Upper lobe of left lung (tissue), 6 donors: ENCODE results near the gene AGTR1. TPM values are rescaled to one million over a fixed set of nuclear protein-coding genes. Genes with fewer than 3 reads are reported as not detected.

Experiments used
- ATAC-seq, 2 donors: fragments of 200-7000 bp; cut with Tn5 transposase; one replicate each; pipeline ENCODE4 v1.9.1; 2022; ENCODE audit warnings: mild to moderate bottlenecking in 2 of 2, moderate library complexity in 2 of 2; ENCODE audit not compliant: low FRiP score in 2 of 2
- DNase-seq, 2 donors: peaks; one replicate each; pipeline ENCODE4 v3.0.0-alpha.2; 2019 to 2020
- H3K27ac ChIP-seq, 4 donors: fragments of 200-600 bp; sonication (generic); one replicate each; pipeline ENCODE4 v1.5.1; 2016 to 2019
- H3K27me3 ChIP-seq, 4 donors: fragments of 200-600 bp; sonication (generic); one replicate each; pipeline ENCODE4 v1.5.1; 2017 to 2019
- H3K36me3 ChIP-seq, 4 donors: fragments of 200-600 bp; sonication (generic); one replicate each; pipeline ENCODE4 v1.5.1; 2016 to 2019
- H3K4me1 ChIP-seq, 4 donors: fragments of 200-600 bp; sonication (generic); one replicate each; pipeline ENCODE4 v1.5.1; 2018 to 2019
- H3K4me3 ChIP-seq, 4 donors: fragments of 200-600 bp; sonication (generic); one replicate each; pipeline ENCODE4 v1.5.1; 2017 to 2019; ENCODE audit warnings: mild to moderate bottlenecking in 2 of 4, moderate library complexity in 1 of 4
- H3K9me3 ChIP-seq, 4 donors: fragments of 200-600 bp; sonication (generic); one replicate each; pipeline ENCODE4 v1.5.1; 2018 to 2019
- CTCF ChIP-seq, 6 experiments: fragments of 450-650 bp in 4 of 6; fragments of 200-600 bp in 2 of 6; sonication (generic) in 2 of 6; IDR thresholded peaks; one replicate each; pipeline ENCODE4 v1.5.1; 2016 to 2019; ENCODE audit warnings: antibody characterized with exemption in 6 of 6
- EP300 ChIP-seq, 4 donors: sonication (generic); formaldehyde crosslinking; IDR thresholded peaks; one replicate each; pipeline ENCODE4 v1.5.1; 2017; ENCODE audit warnings: antibody characterized with exemption in 4 of 4, control low read depth in 2 of 4
- POLR2A ChIP-seq, 4 donors: fragments of 450-650 bp; IDR thresholded peaks; one replicate each; pipeline ENCODE4 v1.5.1; 2016 to 2017; ENCODE audit warnings: antibody characterized with exemption in 4 of 4, mild to moderate bottlenecking in 2 of 4
- POLR2AphosphoS5 ChIP-seq, 2 donors: sonication (generic); formaldehyde crosslinking; IDR thresholded peaks; one replicate each; pipeline ENCODE4 v1.5.1; 2017; ENCODE audit warnings: antibody characterized with exemption in 2 of 2
- whole genome bisulfite sequencing, 2 donors: methylation state at CpG; one replicate each; pipeline ENCODE4 v1.1.5; 2017 to 2018; 5-methylcytosine and 5-hydroxymethylcytosine counted together
- total RNA-seq, 6 donors: library from RNA; depleted of rRNA in 4 of 6; stranded (reverse); fragments of >200 nt in 4 of 6; gene quantifications; one replicate each; pipeline versions ENCODE4 v1.1.0 to v1.2.1, GENCODE V29; 2016 to 2021
- donor health status: DM: no; HTN: no; CAD: no; lungs with moderate emphysema.
- donor health status: DM: no; HTN: yes; CAD: no; lungs with severe emphysema.

Gene AGTR1
- total RNA-seq, 6 donors from 2014 or later, result 4.6 to 9.3 (median 5.9) TPM

DNA sequence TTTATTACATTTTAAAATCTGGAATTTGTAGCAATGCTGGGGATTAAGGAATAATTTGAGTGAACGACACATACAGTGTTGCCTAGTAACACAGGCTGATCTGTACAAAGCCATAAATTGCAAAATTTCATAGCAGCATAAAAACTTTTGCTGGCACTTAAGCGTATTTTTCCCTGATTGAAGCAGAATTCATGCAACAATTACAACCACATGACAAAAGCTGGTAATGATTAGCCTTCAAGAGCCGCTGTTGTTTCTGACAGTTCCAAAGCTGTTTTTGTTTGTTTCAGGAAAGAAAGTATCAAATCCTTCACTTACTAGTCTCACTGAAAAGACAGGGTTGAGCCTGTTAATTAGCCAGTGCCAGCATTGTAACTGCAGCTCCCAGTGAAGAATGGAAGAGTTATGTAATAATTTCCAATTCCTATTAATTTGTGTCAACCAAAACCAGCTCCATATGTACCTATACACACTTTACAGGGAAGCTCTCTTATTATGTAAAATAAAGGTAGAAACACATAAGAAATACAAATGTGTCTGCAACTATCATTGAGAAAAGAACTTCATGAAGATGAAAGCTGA is 60.7 kb downstream of the AGTR1 start:
- Histone ChIP-seq H3K27me3 (no peaks in the 10 kb centered on the region), H3K4me1 (peaks cover 0 to 10% (median 0%) of the 10 kb centered on the region in 4 donors), H3K4me3 (no peak overlapping the region), H3K36me3 (no peaks in the 10 kb centered on the region), H3K27ac (no peak overlapping the region), H3K9me3 (no peaks in the 10 kb centered on the region)
- TF ChIP-seq POLR2A (IDR thresholded peaks at IDR 0.05), result no peak
- no peak for TF ChIP-seq POLR2AphosphoS5 (IDR thresholded peaks at IDR 0.05)
- TF ChIP-seq CTCF (IDR thresholded peaks at IDR 0.05), result no peak
- TF ChIP-seq EP300 (IDR thresholded peaks at IDR 0.05), result no peak
- DNase-seq (no peak), ATAC-seq (no peak)
- 67 to 72% methylated on average over 3 of the region's 3 CpGs for WGBS, 2 donors

GRCh38 chr3:148759430-148759829 is 61.7 kb downstream of the AGTR1 start:
- Histone ChIP-seq H3K4me1 (peaks cover 0 to 10% (median 0%) of the 10 kb centered on the region in 4 donors), H3K9me3 (no peaks in the 10 kb centered on the region), H3K27ac (no peak overlapping the region), H3K4me3 (no peak overlapping the region), H3K36me3 (no peaks in the 10 kb centered on the region), H3K27me3 (no peaks in the 10 kb centered on the region)
- no peak for ATAC-seq
- TF ChIP-seq CTCF (IDR thresholded peaks at IDR 0.05) (no peak), EP300 (IDR thresholded peaks at IDR 0.05) (no peak), POLR2AphosphoS5 (IDR thresholded peaks at IDR 0.05) (no peak)
- no peak for DNase-seq
- 40 to 51% methylated on average over 4 of the region's 4 CpGs for WGBS, 2 donors

GRCh38 chr3:148763156-148763680 is 65.5 kb downstream of the AGTR1 start:
- no peaks in the 10 kb centered on the region for H3K9me3 ChIP-seq
- no peaks in the 10 kb centered on the region for H3K36me3 ChIP-seq
- DNase-seq, result no peak
- no peak for TF ChIP-seq POLR2AphosphoS5 (IDR thresholded peaks at IDR 0.05)
- TF ChIP-seq CTCF (IDR thresholded peaks at IDR 0.05), result no peak
- TF ChIP-seq EP300 (IDR thresholded peaks at IDR 0.05), result no peak
- TF ChIP-seq POLR2A (IDR thresholded peaks at IDR 0.05), result no peak
- no peaks in the 10 kb centered on the region for H3K4me1 ChIP-seq
- 73 to 82% methylated on average over 3 of the region's 3 CpGs for WGBS, 2 donors
- no peaks in the 10 kb centered on the region for H3K27me3 ChIP-seq
- ATAC-seq, result no peak
- no peak overlapping the region for H3K4me3 ChIP-seq
- no peak overlapping the region for H3K27ac ChIP-seq

DNA sequence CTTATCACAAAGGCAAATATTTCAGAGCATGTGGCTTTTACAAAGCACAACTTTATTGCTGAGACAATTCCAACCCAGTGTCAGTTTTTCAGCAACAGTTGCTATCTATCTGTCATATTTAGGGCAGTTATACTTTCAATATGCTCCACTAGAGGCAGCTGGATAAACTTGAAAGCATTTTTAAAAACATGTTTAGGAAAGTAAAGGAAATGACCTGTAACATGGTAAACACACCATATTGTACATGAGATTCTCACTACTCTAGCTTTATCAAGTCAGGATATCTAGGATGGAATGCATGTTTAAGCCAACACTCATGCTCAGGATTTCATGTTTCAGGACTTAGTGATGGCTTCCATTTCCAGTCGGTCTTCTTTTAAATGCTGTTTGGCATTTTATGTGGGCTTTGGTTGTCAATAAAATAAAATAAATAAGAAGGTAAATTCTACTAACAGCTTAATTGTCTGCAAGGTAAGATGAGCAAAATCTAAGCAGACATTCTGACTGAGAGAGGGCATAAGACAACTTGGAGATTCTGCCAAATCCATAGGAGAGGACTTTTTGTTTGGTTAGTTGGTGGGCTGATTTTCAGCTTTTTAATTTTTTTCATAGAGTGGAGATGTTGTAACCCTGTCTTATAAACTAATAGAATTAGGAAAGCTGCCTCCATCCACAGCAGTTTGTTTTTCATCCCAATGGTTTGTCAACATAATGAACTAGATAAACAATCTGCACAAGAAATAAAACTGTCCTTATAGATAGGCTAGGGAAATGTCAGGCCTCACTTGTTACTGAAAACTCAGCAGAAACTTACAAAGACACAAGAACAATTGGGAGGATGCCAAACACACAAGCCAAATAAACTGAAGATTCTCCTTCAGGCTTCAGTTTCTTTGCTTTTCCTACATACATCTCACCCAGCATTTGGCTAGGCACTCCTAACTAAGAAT is 66.6 kb downstream of the AGTR1 start:
- no peak for DNase-seq
- no peak for TF ChIP-seq POLR2AphosphoS5 (IDR thresholded peaks at IDR 0.05)
- TF ChIP-seq CTCF (IDR thresholded peaks at IDR 0.05), result no peak
- TF ChIP-seq EP300 (IDR thresholded peaks at IDR 0.05), result no peak
- no peak for TF ChIP-seq POLR2A (IDR thresholded peaks at IDR 0.05)
- H3K9me3 ChIP-seq, result no peaks in the 10 kb centered on the region

More for the DNA sequence above, 66.6 kb downstream of the AGTR1 start:
- no peaks in the 10 kb centered on the region for H3K4me1 ChIP-seq
- no peaks in the 10 kb centered on the region for H3K27me3 ChIP-seq
- H3K27ac ChIP-seq, result no peak overlapping the region
- H3K36me3 ChIP-seq, result no peaks in the 10 kb centered on the region
- WGBS, 2 donors, result 57 to 63% methylated on average over 1 of the region's 1 CpG
- no peak for ATAC-seq
- H3K4me3 ChIP-seq, result no peak overlapping the region
